BE2C (cell line): ENCODE results near the gene PSMA6. TPM values are rescaled to one million over a fixed set of nuclear protein-coding genes. Genes with fewer than 3 reads are reported as not detected.

Experiments
- DNase-seq: peaks from one replicate; pipeline ENCODE4 v3.0.0-alpha.2; 2020
- H3K27me3 ChIP-seq: fragments of 250-450 bp; sonication (Bioruptor Pico); 2 replicates; pipeline ENCODE4 v1.5.1; 2020; ENCODE audit warnings: mild to moderate bottlenecking
- H3K36me3 ChIP-seq: fragments of 250-450 bp; sonication (Bioruptor Pico); 2 replicates; pipeline ENCODE4 v1.5.1; 2020; ENCODE audit warnings: mild to moderate bottlenecking
- H3K4me1 ChIP-seq: fragments of 250-450 bp; sonication (Bioruptor Pico); 2 replicates; pipeline ENCODE4 v1.5.1; 2020
- H3K4me3 ChIP-seq: 2 replicates; pipeline ENCODE4 v1.5.1; 2011; ENCODE audit warnings: low read depth, low read length
- H3K9me3 ChIP-seq: fragments of 250-450 bp; sonication (Bioruptor Pico); 2 replicates; pipeline ENCODE4 v1.5.1; 2020
- polyA plus RNA-seq: library from polyadenylated mRNA; unstranded; fragments of >200 nt; gene quantifications from one replicate; pipeline ENCODE4 v1.2.1, GENCODE V29; 2012; ENCODE audit warnings: low read depth, missing spikeins; ENCODE audit not compliant: insufficient read length, insufficient read depth
- TF ChIP-seq, protein P1 (sequence below): IDR thresholded peaks from 2 replicates; pipeline ENCODE4 v1.5.1; 2012; ENCODE audit warnings: mild to moderate bottlenecking, low read depth, low read length

The PSMA6 gene
- polyA plus RNA-seq = 217 TPM

DNA sequence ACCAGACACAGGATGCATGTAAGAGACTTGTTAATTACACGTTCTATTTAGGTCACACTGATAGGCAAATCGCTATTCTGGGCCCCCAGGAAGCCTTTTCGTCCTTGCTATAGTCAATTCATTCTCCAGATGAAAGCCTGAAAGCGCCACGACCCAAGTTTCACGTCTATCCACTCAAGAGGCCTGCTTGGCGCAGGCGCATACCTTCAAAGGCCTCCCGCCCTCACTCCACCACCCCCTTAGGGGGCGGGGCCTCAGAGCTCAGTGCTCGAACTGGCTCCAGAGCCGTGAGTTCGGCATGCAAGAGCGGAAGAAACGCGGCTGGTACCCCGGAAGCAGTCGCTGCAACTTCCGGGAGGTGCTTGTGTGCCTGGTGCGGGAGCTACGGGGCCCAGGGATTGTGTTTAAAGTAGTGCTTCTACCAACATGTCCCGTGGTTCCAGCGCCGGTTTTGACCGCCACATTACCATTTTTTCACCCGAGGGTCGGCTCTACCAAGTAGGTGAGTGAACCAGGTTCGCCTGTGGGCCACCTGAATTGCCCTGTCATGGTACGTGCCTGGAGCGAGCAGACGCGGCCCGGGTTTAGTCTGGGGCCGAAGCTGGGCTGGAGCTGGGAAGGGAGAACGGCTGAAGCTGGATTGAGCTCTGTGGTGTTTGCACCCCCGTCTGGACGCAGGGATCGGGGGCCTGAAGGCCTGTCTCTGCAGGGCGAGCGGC lies at the start of gene PSMA6:
Gene PSMA6, plus strand, starts transcription at position 332 of the 719 bp plus-strand sequence. Its CDS starts 95 bp downstream, at position 427.
- DNase-seq = peak; percentile 99
- peaks cover 15% of the 10 kb centered on the region for H3K36me3 ChIP-seq
- peak within 1 kb of the TSS; percentile 78 for H3K4me3 ChIP-seq
- H3K27me3 ChIP-seq = no peaks in the 10 kb centered on the region
- H3K9me3 ChIP-seq = no peaks in the 10 kb centered on the region
- peaks cover 5% of the 10 kb centered on the region for H3K4me1 ChIP-seq
- TF ChIP-seq, protein P1, sequence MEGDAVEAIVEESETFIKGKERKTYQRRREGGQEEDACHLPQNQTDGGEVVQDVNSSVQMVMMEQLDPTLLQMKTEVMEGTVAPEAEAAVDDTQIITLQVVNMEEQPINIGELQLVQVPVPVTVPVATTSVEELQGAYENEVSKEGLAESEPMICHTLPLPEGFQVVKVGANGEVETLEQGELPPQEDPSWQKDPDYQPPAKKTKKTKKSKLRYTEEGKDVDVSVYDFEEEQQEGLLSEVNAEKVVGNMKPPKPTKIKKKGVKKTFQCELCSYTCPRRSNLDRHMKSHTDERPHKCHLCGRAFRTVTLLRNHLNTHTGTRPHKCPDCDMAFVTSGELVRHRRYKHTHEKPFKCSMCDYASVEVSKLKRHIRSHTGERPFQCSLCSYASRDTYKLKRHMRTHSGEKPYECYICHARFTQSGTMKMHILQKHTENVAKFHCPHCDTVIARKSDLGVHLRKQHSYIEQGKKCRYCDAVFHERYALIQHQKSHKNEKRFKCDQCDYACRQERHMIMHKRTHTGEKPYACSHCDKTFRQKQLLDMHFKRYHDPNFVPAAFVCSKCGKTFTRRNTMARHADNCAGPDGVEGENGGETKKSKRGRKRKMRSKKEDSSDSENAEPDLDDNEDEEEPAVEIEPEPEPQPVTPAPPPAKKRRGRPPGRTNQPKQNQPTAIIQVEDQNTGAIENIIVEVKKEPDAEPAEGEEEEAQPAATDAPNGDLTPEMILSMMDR = no peak

DNA sequence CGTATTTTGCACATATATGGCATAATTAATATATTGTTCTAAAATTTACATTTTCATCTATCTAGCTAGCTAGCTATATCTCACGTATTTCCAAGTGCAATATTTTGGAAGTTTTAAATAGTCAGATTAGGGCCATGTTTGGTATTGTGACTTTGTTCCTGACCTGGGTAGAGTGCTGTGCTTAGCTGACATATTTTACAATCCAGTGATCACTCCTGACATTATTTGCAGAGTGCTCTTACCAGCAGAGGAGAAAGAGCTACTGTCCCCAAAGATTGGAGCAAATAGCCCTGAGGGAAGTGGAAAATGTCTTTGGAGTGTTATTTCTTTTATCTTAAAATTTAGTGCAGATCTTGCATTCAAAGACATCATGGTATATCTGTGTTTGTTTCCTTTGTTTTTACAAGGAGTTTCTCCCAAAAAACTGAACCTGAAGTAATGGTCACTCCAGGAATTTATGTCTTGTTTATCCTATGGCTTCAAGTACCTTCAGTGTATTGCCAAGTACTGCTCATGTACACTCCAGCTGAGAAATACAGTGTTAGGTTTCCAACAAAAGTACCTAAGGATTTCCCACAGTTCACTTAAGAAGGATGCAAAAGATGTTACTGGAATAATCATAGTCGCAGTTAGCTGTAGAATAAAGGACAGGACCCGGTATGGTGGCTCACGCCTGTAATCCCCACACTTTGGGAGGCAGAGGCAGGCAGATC lies 49.4 kb upstream of the PSMA6 start:
- no peaks in the 10 kb centered on the region for H3K4me1 ChIP-seq
- H3K36me3 ChIP-seq = no peaks in the 10 kb centered on the region
- DNase-seq = no peak
- H3K9me3 ChIP-seq = no peaks in the 10 kb centered on the region; the same call in 1 of the 2 replicates
- no peaks in the 10 kb centered on the region for H3K27me3 ChIP-seq
- TF ChIP-seq, protein P1 = no peak
- H3K4me3 ChIP-seq = no peak overlapping the region

DNA sequence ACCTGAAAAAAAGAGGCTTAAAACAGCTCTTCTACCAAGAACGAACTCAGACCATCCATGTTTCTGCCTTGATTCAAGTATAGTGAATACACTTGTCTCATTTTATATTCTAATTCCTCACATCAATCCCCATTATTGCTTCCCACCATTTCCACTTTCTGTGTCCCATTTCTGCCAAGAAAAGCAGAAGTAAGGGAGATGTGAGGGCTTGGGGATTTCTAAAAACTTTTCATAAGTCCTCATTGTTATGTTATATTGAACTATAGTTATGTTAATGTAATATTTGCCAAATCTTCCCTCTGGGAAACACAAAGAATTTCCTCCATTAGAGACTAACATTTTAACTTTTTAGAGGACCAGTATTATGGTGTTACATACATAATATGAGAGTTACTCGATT lies 48.2 kb upstream of the PSMA6 start:
- H3K9me3 ChIP-seq = no peaks in the 10 kb centered on the region; the same call in 1 of the 2 replicates
- no peak for DNase-seq
- TF ChIP-seq, protein P1 = no peak
- no peak overlapping the region for H3K4me3 ChIP-seq
- H3K4me1 ChIP-seq = no peaks in the 10 kb centered on the region
- no peaks in the 10 kb centered on the region for H3K36me3 ChIP-seq
- H3K27me3 ChIP-seq = no peaks in the 10 kb centered on the region

DNA sequence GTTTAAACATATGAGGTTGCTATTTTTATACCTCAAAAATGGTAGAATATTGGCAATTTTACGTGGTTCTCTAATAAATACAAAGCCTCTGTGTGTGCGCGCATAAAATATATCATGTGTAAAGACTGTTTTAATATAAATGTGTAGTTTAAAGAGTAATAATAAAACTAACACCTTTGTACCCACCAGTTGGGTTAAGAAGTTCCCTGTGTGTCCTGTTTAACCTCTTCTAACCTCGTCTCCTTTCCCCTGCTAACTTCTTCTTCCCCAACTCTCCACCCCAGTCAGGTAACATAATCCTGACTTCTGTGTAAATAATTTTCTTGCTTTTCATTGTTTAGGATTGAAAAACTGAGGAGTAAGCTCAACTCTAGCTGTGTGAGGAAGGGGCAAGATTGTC lies 47.6 kb upstream of the PSMA6 start:
- TF ChIP-seq, protein P1 = no peak
- H3K36me3 ChIP-seq = no peaks in the 10 kb centered on the region
- H3K4me1 ChIP-seq = no peaks in the 10 kb centered on the region
- H3K9me3 ChIP-seq = no peaks in the 10 kb centered on the region; the same call in 1 of the 2 replicates
- H3K27me3 ChIP-seq = no peaks in the 10 kb centered on the region
- H3K4me3 ChIP-seq = no peak overlapping the region
- DNase-seq = no peak

DNA sequence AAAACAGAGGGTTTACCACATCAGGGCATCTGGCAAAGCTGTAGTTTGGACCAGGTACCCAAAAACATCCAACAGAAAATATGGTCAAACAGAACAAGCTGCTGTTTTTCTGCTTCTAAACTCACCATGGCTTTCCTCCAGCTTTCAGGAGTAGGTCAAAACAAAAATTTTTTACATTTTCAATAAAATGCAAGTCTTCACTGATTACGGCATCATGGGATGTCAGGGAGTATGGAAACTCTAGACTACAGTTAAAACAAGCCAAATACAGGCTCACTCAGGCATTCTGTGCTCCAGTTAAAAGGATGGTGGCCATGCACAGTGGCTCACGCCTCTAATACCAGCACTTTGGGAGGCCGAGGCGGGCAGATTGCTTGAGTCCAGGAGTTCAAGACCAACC lies 47.1 kb upstream of the PSMA6 start:
- TF ChIP-seq, protein P1 = no peak
- no peak for DNase-seq

More for the DNA sequence above, 47.1 kb upstream of the PSMA6 start:
- H3K4me3 ChIP-seq = no peak overlapping the region
- H3K9me3 ChIP-seq = no peaks in the 10 kb centered on the region; the same call in 1 of the 2 replicates
- H3K4me1 ChIP-seq = no peaks in the 10 kb centered on the region
- no peaks in the 10 kb centered on the region for H3K36me3 ChIP-seq
- H3K27me3 ChIP-seq = no peaks in the 10 kb centered on the region
